ENCODE results near the gene CNTN4.

- TF ChIP-seq POLR2AphosphoS5 (IDR thresholded peaks at IDR 0.05) (no peak), POLR2A (IDR thresholded peaks at IDR 0.05) (no peak)
Observed at GRCh38 chr3:2236203-2236602, 137.5 kb downstream of the CNTN4 start.

All from upper lobe of left lung (tissue), 4 donors.